ENCODE measurements around the gene SND1.

Gene SND1

GRCh38 chr7:128136215-128136597, 484.2 kb downstream of the SND1 start:
- no peak for DNase-seq (ENCODE audit: low read depth in 2 of 2)

- no peak for DNase-seq (ENCODE audit: low read depth in 2 of 2)
Observed at GRCh38 chr7:128137181-128137580, 485.2 kb downstream of the SND1 start.

GRCh38 chr7:128139406-128139805, 487.4 kb downstream of the SND1 start:
- no peak for DNase-seq (ENCODE audit: low read depth in 2 of 2)

GRCh38 chr7:128141683-128142195, 489.7 kb downstream of the SND1 start:
- DNase-seq (ENCODE audit: low read depth in 2 of 2): no peak

Measured in activated CD4-positive, alpha-beta T cell treated with anti-CD3 and anti-CD28 coated beads for 24 hours (primary cell).